HG03378 (cell line): ENCODE data around the gene FXR2.
A peak's percentile ranks its signal among the peaks of the same experiment; 100 is the strongest.
"Not testable (repeated sequence)": the region's sequence is repeated elsewhere in the genome, so short reads cannot be mapped to it uniquely, and the experiment has no call there.

Experiments used
- ATAC-seq: cut with Tn5 transposase; IDR thresholded peaks from one replicate; pipeline ENCODE4 v1.9.1; 2021; ENCODE audit warnings: mild to moderate bottlenecking, moderate library complexity; ENCODE audit not compliant: unreplicated experiment

FXR2 gene

DNA sequence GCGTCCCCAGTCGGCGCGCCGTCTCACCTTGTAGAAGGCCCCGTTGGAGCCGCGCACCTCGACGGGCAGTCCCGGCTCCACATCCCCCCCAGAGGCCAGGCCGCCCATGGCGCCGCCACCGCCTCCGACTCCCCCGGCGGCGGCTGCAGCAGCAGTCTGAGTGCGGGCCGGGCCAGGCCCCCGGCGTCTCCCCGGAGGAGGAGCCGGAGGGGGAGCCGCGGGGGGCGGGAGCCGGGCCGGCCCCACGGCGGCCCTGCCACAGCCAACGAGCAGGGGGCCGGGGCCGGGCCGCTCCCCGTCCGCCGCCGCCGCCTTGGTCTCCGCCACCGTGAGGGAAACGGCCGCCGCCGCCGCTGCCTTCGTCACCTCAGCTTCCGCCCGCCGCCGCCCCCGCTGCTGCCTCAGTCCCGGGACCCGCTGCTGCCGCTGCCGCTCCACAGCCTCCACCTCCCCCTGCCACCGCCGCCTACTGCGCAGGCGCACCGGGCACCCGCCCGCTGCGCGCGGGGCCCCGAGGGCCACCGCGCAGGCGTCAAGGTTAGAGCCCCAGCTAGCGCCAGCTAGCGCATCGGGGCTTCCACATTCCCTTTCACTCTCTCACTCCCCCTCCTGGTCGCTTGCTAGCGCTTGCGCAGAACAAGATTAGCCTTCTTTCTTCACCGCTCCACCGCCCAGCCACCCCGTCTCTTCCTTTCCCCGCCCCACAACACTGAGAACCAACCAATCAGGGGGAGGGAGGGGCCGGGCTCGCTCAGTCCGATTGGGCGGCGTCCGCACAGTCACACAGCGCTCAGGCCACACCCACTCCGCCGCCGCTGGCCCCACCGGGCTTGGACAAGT lies at the start of gene FXR2:
FXR2 (minus strand) TSS at position 473 of the 840 bp plus-strand sequence; CDS start at position 108, 365 bp downstream.
- ATAC-seq: peak; percentile 81

DNA sequence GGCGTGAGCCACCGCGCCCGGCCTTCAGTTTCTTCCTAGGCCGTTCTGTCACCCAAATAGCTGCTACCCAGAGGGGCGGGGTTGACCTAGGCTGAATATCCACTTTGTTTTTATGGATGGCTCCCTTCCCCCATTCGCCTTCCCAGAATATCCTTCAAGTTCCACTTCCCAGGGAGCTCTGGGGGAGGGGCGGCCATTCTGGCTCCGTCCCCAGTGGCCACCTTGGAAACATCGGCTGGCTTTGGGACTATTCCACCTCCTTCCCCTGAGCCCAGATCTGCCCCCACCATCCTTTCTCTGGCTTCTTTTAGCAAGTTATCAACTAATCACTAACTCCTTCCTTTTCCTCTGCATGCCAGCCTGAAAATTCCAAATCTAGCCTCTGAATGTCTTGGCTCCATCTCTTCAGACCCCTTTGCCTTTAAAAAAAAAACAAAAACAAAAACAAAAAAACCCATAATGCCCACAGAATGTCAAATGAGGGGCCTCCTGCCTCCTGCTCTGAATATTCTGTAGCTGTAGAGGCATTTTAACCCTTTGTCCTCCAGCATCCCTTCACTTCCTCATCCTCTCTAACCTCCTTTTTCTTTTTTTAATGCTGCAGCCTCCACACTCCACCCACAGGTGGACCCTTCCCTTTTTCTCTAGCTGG lies 42.4 kb upstream of the FXR2 start:
- ATAC-seq: no peak

DNA sequence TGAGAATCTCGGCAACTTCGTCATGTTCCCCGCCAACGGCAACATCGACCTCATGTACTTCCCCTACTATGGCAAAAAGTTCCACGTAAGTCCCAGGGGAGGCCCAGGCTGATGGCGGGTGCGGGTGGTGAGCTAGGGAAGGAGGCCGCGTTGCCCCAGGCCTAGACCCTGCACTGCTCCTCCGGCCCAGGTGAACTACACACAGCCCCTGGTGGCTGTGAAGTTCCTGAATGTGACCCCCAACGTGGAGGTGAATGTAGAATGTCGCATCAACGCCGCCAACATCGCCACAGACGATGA lies 40.8 kb upstream of the FXR2 start:
- ATAC-seq: no peak

DNA sequence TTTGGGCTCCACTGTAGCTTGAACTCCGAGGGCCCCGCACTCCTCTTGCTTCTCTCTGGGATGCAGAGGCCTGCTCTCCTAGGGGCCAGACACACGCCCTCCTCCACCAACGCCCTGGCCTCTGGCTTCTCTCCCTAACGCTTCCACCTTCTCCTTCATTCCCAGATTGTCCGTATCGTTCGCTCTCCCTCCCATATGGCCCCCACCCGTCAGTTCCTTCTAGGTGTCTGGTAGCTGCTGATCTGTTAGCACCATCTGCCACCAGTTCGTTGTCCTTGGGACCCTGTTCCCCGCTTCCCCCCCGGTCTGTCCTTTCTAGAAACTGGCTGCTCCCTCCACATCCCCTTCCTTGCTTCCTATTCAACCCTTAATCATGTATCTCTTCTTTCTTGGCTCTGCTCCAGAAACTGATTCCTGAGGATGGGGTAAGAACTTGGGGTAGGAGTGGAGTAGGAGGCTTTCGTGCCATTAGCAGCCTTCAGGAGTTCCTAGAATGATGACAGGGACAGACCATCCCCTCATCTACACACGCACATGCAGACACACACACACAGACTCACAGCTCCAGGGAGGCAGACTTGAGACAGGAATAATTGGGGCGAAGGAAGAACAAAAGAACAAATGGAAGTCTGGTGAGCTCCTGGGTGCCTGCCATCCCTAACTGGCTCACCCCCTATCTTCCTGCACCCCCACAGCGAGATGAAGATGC lies 40.3 kb upstream of the FXR2 start:
- no peak for ATAC-seq

DNA sequence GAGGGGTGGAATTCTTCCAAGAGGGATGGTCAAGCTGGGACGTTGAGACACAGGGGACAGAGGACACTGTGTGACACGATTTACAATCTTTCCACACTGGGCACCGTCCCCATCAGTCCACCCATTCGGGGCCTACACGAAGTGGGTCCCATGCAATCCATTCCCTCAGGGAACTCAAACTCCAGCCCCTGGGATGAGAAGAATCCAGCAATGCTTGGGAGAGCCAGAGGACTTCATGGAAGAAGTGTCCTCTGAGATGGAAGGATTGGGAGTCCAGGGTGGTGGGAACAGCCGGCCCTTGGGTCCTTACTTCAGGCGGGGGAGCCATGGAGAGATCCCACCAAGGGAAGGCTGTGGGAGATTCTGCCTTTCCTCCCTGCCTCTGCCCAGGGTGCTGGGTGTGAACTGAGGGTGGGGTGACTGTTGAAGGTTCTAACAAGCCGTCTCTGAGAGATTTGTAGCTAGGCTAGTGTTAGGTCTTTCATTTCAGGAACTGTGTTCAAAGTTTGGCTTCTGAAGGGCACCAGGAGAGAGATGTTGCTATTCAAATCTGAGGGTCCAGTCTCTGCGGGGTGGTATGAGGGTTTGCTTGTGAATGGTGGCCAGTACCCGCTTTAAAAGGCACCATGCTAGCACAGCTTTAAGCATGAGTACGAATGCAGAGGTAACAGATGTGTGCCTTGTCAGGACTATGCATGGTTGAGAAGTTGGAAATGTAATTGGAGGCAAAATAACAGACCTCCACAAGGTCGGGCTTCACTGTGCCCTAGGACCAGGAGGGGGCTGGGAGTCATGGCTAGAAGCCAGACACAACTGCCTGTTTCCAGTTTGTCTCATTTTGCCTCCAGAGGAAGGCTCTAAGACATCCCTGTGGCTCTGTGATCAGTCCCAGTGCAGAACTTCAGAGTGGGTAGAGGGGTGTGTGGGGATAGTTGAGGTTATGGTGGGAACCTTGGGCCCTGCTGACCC lies 38.0 kb upstream of the FXR2 start:
- no peak for ATAC-seq

DNA sequence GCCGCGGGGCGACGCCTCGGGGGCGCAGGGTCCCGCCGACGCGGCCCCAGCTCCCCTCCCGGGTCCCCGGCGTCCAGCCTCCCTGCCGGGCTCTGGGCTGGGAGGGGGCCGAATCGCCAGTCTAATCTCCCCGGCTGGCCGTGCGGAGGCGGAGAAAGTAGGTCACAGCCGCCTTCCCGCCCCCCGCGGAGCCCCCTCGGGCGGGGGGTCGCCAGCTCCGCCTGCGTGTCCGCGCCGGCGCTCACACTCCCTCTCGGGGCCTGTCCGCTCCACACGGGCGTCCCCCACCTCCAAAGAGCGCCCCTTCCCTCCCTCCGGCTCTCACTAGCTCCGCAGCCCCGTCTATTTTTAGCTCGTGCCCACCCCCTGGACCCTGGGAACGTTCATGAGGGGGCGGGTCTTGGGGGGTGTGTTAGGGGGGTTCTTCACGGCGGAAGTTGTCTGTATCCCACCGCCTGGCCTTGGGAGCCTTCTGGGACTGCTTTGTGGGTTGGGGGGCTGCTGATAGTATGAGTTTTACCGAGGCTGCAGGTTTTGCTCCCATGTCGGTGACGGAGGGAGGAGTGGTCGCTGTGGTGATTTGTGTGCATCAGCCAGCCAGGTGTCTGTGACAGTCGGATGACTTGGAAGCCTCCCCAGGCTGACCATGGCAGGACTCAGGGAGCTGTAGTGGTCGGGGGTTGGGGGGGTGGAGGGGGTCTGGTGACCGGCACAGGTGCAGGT lies 37.1 kb upstream of the FXR2 start:
- ATAC-seq: no peak

DNA sequence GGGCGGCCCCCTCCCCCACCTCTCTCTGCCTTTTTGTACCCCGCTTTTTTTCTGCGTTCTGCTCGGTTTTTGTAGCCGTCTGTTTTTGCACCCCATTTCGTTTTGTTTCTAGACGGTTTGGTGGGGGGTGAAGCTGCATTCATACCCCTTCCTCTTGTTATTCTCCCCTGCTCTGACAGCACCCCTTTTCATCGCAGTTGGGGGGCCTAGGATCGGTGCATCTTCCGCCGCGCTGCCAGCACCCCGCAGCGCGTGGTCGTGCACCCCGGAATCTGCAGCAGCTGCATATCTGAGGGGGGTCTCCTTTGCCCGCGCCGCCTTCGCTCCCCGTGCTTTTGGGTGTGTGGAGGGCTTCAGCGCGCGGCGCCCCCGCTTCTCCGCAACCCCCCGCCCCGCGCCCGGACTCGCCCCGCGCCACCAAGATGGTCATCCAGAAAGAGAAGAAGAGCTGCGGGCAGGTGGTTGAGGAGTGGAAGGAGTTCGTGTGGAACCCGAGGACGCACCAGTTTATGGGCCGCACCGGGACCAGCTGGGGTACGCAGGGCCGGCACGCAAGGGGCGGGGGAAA lies 36.5 kb upstream of the FXR2 start:
- ATAC-seq: no peak

DNA sequence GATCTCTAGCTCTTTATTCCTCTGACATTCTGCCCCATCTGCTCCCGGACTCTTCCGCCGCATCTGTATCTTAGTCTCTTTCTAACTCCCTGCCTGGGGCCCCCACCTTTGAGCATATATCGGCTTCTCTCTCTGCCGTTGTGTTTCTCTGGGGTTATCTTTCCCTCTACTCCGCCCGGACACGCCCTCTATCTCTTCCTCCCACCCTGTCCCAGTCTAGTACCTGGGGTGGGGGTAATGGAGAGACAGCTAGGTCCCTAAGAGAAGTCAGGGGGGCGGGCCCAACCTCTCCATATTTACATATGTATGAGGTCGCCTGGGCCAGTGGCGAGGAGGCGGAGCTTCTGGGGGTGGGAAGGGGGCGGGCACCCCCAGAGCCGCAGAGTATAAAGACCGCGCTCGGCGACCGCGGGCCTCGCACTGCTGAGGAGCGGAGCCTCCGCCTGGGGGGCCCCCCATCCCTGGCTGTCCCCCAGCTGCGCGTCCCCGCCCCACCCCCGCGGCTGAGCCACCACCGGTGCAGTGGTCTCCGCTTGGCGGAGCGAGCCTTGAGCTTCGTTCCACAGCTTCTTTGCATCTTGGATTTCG lies 35.9 kb upstream of the FXR2 start, which contains the start of gene ATP1B2:
ATP1B2 (plus strand) TSS at position 418 of the 588 bp plus-strand sequence. CDS start 593 bp downstream, outside the sequence.
- ATAC-seq: no peak

DNA sequence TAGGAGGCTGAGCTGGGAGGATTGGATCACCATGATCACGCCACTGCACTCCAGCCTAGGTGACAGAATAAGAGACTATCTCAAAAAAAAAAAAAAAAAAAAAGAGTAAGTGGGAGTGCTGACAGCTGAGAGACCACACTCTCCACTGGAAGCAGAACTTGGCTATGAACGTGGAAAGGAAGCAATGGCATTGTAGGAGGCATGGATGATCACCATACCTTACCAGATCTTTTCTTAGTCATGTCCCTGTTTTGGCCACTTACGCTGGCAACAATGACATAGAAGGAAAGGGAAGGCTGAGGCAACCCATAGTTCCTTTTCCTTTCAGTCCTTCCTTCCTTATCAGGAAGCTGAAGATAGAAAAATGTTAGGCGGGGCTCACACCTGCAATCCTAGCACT lies 32.3 kb upstream of the FXR2 start:
- ATAC-seq: no peak

DNA sequence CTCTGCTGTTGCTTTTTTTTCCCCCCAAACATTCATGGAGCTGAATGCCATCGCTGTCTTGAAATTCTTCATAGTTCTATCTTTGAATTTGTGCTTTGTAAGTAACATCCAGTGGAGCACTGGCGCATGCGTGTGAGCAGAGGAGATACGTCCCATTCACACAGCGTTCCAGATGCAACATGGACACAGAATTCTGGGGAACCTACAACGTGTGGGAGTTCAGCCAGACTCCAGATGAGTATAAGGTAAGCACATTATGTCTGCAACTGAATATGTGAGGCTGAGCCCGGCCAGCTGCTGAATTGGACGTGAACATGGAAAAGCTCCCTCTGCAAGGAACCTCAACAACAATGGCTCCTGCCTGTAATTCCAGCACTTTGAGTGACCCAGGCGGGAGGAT lies 31.8 kb upstream of the FXR2 start:
- no peak for ATAC-seq

DNA sequence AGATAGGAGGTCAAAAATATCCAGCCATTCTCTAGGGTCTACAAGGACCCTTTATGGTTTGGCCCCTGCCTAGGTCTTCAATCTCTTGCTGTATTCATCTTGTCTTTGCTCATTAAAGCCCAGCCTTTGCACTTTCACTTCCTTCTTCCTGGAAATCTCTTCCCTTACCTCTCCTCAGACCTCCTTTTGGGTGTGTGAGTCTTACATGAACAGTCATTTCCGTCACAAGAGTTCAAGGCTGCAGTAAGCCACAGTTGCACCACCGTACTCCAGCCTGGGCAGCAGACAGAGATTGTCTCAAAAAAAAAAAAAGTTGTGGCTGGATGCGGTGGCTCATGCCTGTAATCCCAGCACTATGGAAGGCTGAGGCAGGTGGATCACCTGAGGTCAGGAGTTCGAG lies 30.1 kb upstream of the FXR2 start:
- no peak for ATAC-seq

DNA sequence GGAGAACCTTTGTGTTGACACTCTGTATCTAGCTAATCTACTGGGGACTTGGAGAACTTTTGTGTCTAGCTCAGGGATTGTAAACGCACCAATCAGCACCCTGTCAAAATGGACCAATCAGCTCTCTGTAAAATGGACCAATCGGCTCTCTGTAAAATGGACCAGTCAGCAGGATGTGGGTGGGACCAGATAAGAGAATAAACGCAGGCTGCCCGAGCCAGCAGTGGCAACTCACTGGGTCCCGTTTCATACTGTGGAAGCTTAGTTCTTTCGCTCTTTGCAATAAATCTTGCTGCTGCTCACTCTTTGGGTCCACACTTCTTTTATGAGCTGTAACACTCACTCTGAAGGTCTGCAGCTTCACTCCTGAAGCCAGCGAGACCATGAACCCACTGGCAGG lies 26.9 kb upstream of the FXR2 start:
- not testable (repeated sequence) for ATAC-seq

DNA sequence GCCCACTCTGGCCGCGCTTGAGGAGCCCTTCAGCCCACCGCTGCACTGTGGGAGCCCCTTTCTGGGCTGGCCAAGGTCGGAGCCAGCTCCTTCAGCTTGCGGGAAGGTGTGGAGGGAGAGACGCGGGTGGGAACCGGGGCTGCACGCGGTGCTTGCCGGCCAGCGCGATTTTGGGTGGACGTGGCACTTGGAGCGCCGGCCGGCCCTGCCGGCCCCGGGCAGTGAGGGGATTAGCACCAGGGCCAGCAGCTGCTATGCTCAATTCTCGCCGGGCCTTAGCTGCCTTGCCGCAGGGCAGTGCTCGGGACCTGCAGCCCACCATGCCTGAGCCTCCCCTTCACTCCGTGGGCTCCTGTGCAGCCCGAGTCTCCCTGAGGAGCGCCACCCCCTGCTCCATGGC lies 26.1 kb upstream of the FXR2 start:
- ATAC-seq: no peak

DNA sequence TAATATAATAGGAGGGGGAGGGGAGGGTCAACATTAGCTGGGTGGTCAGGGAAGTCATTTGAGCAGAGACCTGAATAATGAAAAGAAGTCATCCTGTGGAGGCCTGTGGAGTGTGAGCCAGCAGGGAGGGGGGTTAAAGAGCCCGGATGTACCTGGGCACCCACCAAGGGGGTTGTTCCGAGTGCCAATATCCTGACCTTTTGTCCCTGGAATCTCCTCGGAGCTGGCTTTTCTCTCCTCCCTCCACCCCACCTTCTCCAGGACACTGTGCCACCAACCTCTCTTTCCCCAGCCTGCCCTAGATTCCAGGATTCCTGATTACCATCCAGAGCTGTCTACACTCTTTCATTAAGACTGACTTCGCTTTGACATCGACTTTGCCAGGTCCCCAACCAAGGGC lies 21.5 kb upstream of the FXR2 start:
- ATAC-seq: no peak

DNA sequence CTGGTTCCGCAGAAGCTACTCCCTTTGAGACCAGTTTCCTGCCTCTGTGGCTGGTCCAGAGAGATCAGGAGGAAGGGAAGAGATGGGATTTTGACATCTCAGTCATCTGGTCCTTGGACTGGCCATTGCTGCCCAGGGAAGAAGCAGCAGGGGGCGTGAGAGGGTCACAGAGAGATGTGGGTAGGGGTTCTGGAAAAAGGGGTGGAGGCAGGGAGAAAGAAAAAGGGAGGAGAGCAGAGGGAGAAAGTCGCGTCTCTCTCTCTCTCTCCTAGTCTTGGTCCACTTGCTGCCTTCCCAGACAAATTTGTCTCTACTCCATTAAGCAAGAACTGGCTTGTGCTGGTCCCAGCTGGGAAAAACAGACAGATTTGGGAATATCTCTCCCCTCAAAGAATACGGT lies 19.7 kb upstream of the FXR2 start:
- ATAC-seq: no peak

DNA sequence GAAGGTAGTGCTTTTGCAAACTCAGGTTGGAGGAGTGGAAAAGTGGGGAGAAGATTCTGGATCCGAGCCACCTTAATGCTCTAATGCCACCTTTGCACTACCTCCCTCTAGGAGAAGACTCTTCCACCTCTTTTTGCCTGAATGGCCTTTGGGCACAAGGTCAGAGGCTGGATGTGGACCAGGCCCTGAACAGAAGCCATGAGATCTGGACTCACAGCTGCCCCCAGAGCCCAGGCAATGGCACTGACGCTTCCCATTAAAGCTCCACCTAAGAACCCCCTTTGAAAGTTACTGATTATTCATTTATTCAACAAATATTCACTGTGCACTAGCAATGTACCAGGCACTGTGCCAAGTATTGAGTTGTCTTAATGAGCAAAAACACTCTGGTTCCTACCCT lies 18.4 kb upstream of the FXR2 start:
- no peak for ATAC-seq

DNA sequence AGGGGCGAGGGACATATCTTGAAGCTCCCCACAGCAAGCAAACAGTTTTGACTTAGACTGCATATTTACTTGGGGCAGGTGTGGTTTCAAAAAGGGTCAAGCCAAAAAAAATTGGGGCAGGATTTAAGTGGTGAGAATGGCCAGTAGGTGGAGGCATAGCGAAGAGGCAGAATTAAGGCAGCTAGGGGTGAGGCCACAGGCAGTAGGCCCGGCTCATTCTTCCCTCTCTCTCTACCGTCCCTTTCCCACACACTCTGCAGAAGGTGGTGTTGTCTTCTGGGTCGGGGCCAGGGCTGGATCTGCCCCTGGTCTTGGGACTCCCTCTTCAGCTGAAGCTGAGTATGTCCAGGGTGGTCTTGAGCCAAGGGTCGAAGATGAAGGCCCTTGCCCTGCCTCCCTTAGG lies 17.8 kb upstream of the FXR2 start:
- no peak for ATAC-seq

DNA sequence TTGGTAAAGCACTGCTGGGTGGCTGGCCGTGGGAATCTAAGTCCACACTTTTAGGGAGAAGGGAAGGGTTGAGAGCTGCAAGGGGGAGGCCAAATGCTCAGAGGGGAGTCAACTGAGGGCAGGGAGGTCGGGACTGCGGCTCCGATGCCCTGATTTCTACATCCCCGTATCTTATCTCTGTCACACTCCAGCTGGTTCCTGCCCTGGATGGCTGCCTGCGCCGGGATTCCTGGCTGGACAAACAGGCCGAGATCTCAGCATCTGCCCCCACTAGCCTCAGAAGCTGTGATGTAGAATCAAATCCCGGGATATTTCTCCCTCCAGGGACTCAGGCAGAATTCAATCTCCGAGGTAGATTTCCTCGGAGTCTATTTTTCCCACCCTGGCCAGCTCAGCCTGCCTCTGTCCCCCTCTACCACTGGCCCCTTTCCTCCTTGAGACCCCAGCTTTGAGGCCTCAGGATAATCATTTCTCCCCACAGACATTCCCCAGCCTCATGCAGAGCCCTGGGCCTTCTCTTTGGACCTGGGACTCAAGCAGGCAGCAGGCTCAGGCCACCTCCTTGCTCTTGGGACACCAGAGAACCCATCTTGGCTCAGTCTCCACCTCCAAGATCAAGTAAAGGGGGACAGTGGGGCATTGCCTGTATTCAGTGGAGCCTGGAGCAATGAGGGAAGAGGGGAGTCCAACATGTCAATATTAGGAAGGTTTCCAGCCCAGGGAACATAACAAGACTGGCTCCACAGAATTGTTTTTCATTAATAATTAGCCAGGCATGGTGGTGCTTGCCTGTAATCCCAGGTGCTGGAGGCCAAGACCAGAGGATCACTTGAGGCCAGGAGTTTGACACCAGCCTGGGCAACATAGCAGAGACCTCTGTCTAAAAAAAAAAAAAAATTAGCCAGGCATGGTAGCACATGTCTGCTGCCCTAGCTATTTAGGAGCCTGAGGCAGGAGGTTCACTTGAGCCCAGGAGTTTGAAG lies 17.0 kb upstream of the FXR2 start:
- ATAC-seq: no peak
